Natural killer cell (primary cell): ENCODE data around the gene DIP2C. TPM values are rescaled to one million over a fixed set of nuclear protein-coding genes. Genes with fewer than 3 reads are reported as not detected.

ENCODE experiments used
- total RNA-seq, 4 donors: library from RNA; stranded (reverse); fragments of 120-200 nt in 1 of 4; gene quantifications; one replicate each; pipeline versions ENCODE4 v1.2.3 to v1.2.4, GENCODE V29; 2013 to 2022

The DIP2C gene
- total RNA-seq, 3 donors from 2014 or later (not counting 1 experiment from before 2014, with no cell fraction given): 1.5 to 5.8 (median 3.8) TPM

Other genes starting within 250 kb of the DIP2C start
- 10 to 100 TPM; 75.5 to 95.4 (median 90.2) TPM for gene LARP4B, start 242.0 kb upstream of the DIP2C start, total RNA-seq